Mesodermal cell (in vitro differentiated cells): Measurements from ENCODE around the gene ACOX1.

Experiments used
- H3K27ac ChIP-seq: 2 replicates; pipeline ENCODE4 v1.7.0; 2013; ENCODE audit warnings: mild to moderate bottlenecking, low read depth, low read length, moderate library complexity; ENCODE audit not compliant: severe bottlenecking
- H3K36me3 ChIP-seq: 2 replicates; pipeline ENCODE4 v1.7.1; 2013; ENCODE audit warnings: mild to moderate bottlenecking, low read length, moderate library complexity; ENCODE audit not compliant: control insufficient read depth, insufficient read depth
- H3K4me1 ChIP-seq: one replicate; pipeline ENCODE4 v1.7.1; 2013; ENCODE audit warnings: mild to moderate bottlenecking, low read length; ENCODE audit not compliant: insufficient read depth, control insufficient read depth, poor library complexity, severe bottlenecking
- H3K4me3 ChIP-seq: 2 replicates; pipeline ENCODE4 v1.7.0; 2013; ENCODE audit warnings: low read length, control low read depth, mild to moderate bottlenecking; ENCODE audit not compliant: insufficient read depth, poor library complexity, severe bottlenecking; ENCODE audit errors: extremely low read depth
- H3K9me3 ChIP-seq: 2 replicates; pipeline ENCODE4 v1.7.1; 2013; ENCODE audit warnings: mild to moderate bottlenecking, low read length, moderate library complexity; ENCODE audit not compliant: control insufficient read depth
- WGBS, 2 experiments: methylation state at CpG; one replicate each; pipeline ENCODE4 v1.1.5; 2013; ENCODE audit warnings: missing lambda C conversion rate in 2 of 2; ENCODE audit not compliant: insufficient coverage in 2 of 2; 5-methylcytosine and 5-hydroxymethylcytosine counted together

ACOX1 gene

DNA sequence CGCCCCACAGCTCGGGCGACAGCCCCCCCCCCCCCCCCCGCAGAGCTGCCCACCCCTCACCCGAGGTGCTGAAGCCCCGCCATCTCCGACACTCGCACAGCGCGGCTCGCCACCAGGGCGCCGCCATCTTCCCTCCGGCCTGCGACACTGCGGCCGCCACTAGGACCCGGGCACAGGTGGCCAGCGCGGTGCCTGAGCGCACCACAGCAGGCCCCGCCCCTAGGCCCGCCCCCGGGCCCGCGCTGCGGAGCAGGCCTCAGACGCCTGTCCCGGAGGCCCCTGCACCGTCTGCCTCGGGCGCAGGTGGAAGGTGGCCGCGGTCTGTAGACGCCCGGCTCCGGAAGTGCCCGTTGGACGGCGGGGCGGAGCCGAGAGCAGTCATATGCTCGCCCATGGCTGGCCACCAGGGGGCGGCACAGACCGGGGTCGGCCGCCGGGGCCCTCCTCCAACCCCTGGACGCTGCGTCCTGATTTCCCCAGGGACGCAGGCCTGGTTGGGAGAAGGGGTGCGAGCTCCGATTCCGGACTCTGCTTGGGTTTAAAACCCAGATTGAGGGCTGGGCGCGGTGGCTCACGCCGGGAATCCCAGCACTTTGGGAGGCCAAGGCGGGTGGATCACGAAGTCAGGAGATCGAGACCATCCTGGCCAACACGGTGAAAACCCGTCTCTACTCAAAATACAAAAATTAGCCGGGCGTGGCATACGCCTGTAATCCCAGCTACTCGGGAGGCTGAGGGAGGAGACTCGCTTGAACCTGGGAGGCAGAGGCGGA is 74.0 kb downstream of the ACOX1 start, which contains the start of gene MRPL38:
Gene MRPL38, minus strand, starts transcription at position 136 of the 773 bp plus-strand sequence. Its CDS starts 9 bp downstream, at position 127.
- Histone ChIP-seq H3K27ac (peak within 1 kb of the TSS; percentile 89), H3K36me3 (peaks cover 29% of the 10 kb centered on the region), H3K4me3 (peak within 1 kb of the TSS; percentile 79), H3K9me3 (no peaks in the 10 kb centered on the region), H3K4me1 (peaks cover 14% of the 10 kb centered on the region)
- 5 to 10% methylated on average over 37 to 51 of the region's 69 CpGs for WGBS, 2 experiments

DNA sequence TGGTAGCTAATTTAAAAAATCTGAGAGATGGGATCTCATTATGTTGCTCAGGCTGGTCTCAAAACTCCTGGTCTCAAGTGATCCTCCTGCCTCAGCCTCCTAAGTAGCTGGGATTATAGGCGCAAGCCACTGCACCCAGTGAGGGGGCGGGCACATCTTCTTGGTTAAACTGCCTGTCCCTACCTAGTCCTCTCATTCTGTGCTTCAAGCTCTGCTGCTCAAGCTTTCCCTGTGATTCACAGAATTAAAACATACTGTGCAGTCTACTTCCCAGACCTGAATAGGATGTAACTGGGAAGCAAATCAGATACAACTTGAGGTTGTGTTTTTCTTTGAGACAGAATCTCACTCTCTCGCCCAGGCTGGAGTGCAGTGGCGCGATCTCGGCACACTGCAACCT is 76.6 kb downstream of the ACOX1 start:
- no peak overlapping the region for H3K4me3 ChIP-seq
- peaks cover 52% of the 10 kb centered on the region for H3K36me3 ChIP-seq
- WGBS, 2 experiments: 90 to 97% methylated on average over 3 to 6 of the region's 6 CpGs
- no peaks in the 10 kb centered on the region for H3K9me3 ChIP-seq
- no peak overlapping the region for H3K27ac ChIP-seq
- H3K4me1 ChIP-seq: peaks cover 14% of the 10 kb centered on the region

DNA sequence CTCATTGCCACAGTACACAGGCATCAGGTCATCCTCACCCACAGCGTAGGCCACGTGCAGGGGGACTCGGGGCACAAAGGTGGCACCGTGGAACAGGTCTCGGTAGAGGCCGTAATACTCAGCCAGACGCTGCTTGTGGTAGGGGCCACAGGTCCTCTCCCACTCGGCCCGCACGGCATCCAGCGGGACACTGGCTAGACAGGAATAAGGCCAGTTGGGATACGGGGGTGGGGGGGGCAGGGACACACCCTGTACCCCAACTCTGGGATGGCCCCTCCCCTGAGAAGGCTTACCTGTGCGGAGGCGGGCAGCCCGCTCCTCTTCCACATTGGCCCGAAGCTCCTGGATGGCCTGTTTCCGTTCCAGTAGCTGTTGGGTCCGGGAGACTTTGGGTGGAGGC is 77.2 kb downstream of the ACOX1 start:
- H3K9me3 ChIP-seq: no peaks in the 10 kb centered on the region
- peaks cover 18% of the 10 kb centered on the region for H3K4me1 ChIP-seq
- WGBS, 2 experiments: 90% methylated on average over 14 to 18 of the region's 18 CpGs
- H3K27ac ChIP-seq: no peak overlapping the region
- no peak overlapping the region for H3K4me3 ChIP-seq
- peaks cover 52% of the 10 kb centered on the region for H3K36me3 ChIP-seq

DNA sequence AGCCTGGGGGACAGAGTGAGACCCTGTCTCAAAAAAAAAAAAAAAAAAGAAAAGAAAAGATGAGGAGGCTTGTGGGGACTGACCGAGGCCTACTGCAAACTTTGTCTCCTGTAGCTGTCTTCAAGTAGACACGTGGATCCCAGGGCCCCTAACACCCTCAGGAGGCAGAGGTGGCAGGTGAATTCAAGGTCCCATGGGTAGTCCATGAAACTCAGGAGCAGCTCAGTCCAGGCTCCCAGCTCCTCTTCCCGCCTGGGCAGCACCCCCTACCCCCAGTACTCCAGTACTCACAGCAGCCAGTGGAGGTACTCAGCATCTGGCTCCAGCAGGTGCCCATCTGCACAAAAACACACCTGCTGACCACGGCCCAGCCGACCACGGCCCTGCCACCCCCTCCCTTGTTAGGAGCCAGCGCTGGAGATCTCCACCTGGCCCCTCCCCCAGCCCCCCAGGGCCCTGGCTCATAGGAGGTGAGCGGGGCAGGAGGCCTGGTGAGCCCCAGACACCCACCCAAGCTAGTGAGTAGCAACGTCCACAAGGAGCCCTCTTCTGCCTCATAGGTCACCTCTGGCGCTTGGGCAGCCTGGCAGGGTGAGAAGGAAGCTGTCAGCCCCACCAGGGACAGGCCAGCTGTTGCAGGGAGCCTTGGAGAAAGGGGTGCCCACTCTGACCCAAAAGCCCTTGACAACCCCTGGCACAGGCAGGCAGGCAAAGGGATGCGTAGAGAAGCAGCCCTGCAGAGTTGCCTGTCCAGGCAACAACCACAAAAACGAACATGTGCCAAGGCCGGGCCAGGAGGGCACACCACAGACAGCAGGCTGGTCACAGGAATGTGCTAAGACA is 78.1 kb downstream of the ACOX1 start:
- Histone ChIP-seq H3K9me3 (no peaks in the 10 kb centered on the region), H3K4me1 (peaks cover 18% of the 10 kb centered on the region), H3K4me3 (no peak overlapping the region), H3K27ac (no peak overlapping the region), H3K36me3 (peaks cover 52% of the 10 kb centered on the region)
- whole genome bisulfite sequencing, 2 experiments: 94 to 97% methylated on average over 9 to 10 of the region's 13 CpGs

DNA sequence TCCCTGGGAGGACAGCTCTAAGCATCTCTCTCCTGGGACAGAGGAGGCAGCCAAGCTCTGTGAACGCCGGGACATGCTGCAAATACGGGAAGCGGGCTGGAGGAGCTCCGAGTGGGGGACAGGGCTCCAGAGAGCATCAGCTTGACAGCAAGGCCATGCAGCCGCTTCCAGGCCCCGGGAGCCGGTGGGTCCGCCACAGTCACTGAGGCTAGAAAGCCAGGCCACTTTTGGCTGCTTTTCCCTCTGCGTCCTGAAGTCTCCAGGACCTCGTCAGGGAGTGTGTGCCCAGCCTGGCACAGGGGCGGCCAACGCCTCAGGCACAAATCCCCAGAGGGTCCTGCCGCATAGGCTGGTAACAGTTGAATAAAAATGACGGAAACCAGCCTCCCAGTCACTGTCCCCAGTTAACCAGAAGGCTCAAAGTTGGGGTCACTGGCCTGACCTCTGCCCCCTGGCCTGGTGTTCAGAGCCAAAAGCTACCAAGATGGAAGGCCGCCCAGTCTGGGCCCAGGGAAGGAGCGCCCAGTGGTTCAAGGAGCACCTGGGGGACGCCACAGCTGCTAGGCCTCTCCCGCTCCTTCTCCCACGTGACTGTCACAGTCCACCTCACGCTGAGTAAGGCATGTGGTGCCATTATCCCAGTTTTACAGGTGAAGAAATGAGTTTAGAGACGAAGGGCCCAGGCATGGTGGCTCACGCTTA is 79.0 kb downstream of the ACOX1 start:
- H3K9me3 ChIP-seq: no peaks in the 10 kb centered on the region
- H3K27ac ChIP-seq: no peak overlapping the region
- H3K4me3 ChIP-seq: no peak overlapping the region
- peaks cover 13% of the 10 kb centered on the region for H3K4me1 ChIP-seq
- H3K36me3 ChIP-seq: peaks cover 52% of the 10 kb centered on the region
- WGBS, 2 experiments: 96 to 98% methylated on average over 20 to 22 of the region's 23 CpGs

DNA sequence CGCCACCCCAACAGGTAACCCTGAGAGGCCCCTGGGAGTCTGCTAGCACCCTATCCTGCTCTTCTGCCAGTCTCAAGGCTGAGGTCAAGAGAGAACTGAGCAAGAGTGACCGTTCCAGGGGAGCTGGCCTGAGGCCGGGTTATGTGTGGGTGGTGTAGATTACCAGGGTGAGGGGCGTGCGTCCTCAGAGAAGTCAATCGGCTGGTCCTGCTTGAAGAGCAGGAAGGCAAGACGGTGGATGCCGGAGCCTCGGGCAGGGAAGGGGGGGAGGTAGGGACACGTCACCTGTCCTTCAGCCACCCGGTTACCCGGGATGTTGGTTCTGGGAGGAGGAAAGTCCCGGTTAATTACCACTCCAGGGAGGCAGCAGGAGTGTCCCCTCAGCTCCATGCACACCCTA is 79.6 kb downstream of the ACOX1 start:
- WGBS, 2 experiments: 97 to 100% methylated on average over 3 to 10 of the region's 13 CpGs
- Histone ChIP-seq H3K9me3 (no peaks in the 10 kb centered on the region), H3K4me1 (peaks cover 17% of the 10 kb centered on the region), H3K36me3 (peaks cover 52% of the 10 kb centered on the region), H3K27ac (no peak overlapping the region), H3K4me3 (no peak overlapping the region)

DNA sequence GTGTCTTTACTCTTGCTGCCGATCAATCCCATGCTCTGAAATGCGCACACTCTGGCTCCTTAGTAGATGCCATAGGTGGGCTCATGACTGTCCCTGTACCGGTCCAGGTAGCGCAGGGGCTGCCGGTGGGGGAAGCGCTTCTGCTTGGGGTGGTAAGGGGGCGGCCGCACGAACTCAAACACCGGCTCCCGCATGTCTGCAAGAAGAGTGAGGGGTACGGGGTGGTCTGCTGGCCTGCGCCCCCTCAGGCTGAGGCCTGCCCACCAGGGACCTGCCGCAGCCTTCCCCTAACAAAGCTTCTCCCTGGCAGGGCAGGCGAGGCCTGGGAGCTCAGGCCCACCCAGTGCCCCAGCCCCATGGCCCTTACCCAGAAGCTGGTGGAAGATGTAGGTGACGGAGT is 80.2 kb downstream of the ACOX1 start:
- 94 to 98% methylated on average over 11 to 15 of the region's 16 CpGs for WGBS, 2 experiments
- peaks cover 52% of the 10 kb centered on the region for H3K36me3 ChIP-seq
- H3K4me3 ChIP-seq: no peak overlapping the region

DNA sequence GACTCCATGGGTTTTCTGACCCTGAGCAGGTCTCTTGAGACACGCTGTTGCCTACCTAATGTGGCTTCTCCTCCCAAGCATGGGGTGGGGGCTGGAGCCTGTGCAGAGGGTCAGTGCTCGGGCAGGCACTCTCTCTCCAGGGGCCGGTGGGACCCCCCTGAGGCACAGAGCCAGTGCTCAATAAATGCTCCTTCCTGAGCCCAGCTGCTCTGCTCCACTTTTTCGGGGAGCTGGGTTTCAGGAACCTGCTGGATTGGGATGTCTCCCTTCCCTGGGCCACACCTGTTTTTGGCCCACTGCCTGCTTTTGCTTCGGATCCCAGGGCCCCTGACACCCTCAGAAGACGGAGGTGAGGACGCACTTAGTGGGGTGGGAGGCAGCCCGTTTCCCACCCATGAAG is 80.9 kb downstream of the ACOX1 start:
- 86 to 96% methylated on average over 6 to 8 of the region's 8 CpGs for WGBS, 2 experiments
- Histone ChIP-seq H3K4me3 (no peak overlapping the region), H3K9me3 (no peaks in the 10 kb centered on the region), H3K36me3 (peaks cover 52% of the 10 kb centered on the region), H3K4me1 (peaks cover 13% of the 10 kb centered on the region), H3K27ac (peak overlapping the region; percentile 69)

More for the DNA sequence above, 80.2 kb downstream of the ACOX1 start:
- Histone ChIP-seq H3K9me3 (no peaks in the 10 kb centered on the region), H3K27ac (no peak overlapping the region), H3K4me1 (peaks cover 14% of the 10 kb centered on the region)

DNA sequence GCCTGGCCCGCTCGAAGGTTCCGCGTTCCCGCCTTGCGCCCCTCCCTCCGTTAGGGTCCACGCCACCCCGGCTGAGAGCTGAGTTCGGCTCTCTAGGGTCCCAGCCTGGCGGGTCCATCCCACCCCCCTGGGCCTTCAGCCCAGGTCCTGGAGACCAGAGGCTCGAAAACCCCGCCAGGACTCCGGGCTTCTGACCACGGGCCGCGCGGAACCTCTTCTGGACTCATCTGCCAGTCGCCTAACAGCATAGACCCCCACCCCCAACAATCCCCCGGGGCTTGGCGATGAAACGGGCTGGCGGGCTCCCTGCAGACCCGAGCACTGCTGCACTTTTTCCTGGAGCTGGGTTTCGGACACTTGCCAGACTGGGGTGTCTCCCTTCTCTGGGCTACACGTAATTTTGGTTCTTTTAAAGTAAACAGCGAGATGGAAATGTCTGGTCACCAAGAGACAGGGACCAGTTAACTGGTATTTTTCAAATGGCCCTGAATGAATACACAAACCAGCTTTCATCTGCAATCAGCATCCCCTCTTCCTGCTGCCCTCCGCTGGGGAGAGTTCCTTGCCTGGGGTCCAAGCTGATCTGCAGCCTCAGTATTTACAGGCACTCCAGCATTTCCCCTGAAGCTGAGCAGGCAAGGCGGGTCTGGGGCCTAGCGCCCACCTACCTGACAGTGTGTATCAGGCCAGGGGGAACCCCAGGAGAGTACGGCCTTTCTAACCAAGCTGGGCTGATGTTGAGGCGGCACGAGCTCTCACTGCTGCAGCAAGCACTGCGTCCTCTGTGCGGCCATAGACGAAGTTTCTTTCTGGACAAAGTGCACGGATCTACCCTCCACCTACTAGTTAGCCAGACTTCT is 81.6 kb downstream of the ACOX1 start:
- H3K36me3 ChIP-seq: peaks cover 53% of the 10 kb centered on the region
- 55 to 56% methylated on average over 31 to 35 of the region's 37 CpGs for WGBS, 2 experiments
- peaks cover 9% of the 10 kb centered on the region for H3K4me1 ChIP-seq
- H3K27ac ChIP-seq: peak overlapping the region; percentile 69
- H3K4me3 ChIP-seq: peak overlapping the region; percentile 58
- H3K9me3 ChIP-seq: no peaks in the 10 kb centered on the region
